ENCODE measurements around the gene IL26.

The IL26 gene

GRCh38 chr12:68170726-68171125 is 54.9 kb downstream of the IL26 start:
- no peak for TF ChIP-seq CTCF (IDR thresholded peaks at IDR 0.05; ENCODE audit: borderline replicate concordance, control extremely low read depth, extremely low read depth, insufficient read depth, missing control alignments)
- in situ Hi-C loops (cut with MboI; ENCODE audit: low sequenced_read_pairs, unreplicated experiment): no loop called here
- no peak for DNase-seq (ENCODE audit: low spot score)

- DNase-seq (ENCODE audit: low spot score): no peak
- no peak for TF ChIP-seq CTCF (IDR thresholded peaks at IDR 0.05; ENCODE audit: borderline replicate concordance, control extremely low read depth, extremely low read depth, insufficient read depth, missing control alignments)
- in situ Hi-C loops (cut with MboI; ENCODE audit: low sequenced_read_pairs, unreplicated experiment): no loop called here
Measured at GRCh38 chr12:68169213-68169889, 56.3 kb downstream of the IL26 start.

GRCh38 chr12:68166317-68166831 is 59.2 kb downstream of the IL26 start:
- DNase-seq (ENCODE audit: low spot score): no peak
- in situ Hi-C loops (cut with MboI; ENCODE audit: low sequenced_read_pairs, unreplicated experiment): no loop called here
- no peak for TF ChIP-seq CTCF (IDR thresholded peaks at IDR 0.05; ENCODE audit: borderline replicate concordance, control extremely low read depth, extremely low read depth, insufficient read depth, missing control alignments)

- in situ Hi-C loops (cut with MboI; ENCODE audit: low sequenced_read_pairs, unreplicated experiment): no loop called here
- no peak for DNase-seq (ENCODE audit: low spot score)
- no peak for TF ChIP-seq CTCF (IDR thresholded peaks at IDR 0.05; ENCODE audit: borderline replicate concordance, control extremely low read depth, extremely low read depth, insufficient read depth, missing control alignments)
Measured at GRCh38 chr12:68163560-68164081, 62.0 kb downstream of the IL26 start.

GRCh38 chr12:68162374-68162773 is 63.2 kb downstream of the IL26 start:
- no peak for TF ChIP-seq CTCF (IDR thresholded peaks at IDR 0.05; ENCODE audit: borderline replicate concordance, control extremely low read depth, extremely low read depth, insufficient read depth, missing control alignments)
- DNase-seq (ENCODE audit: low spot score): no peak
- in situ Hi-C loops (cut with MboI; ENCODE audit: low sequenced_read_pairs, unreplicated experiment): no loop called here

GRCh38 chr12:68159681-68160304 is 65.8 kb downstream of the IL26 start, which contains the start of gene IFNG:
Gene IFNG (minus strand): TSS chr12:68159740. CDS start chr12:68159615, 125 bp downstream.
- TF ChIP-seq CTCF (IDR thresholded peaks at IDR 0.05; ENCODE audit: borderline replicate concordance, control extremely low read depth, extremely low read depth, insufficient read depth, missing control alignments): no peak
- no peak for DNase-seq (ENCODE audit: low spot score)
- in situ Hi-C loops (cut with MboI; ENCODE audit: low sequenced_read_pairs, unreplicated experiment): no loop called here

Data from GM13976 (cell line).